Activated CD4-positive, alpha-beta memory T cell treated with anti-CD3 and anti-CD28 coated beads for 36 hours (primary cell): ENCODE measurements around the gene ISM2. TPM values are rescaled to one million over a fixed set of nuclear protein-coding genes. Genes with fewer than 3 reads are reported as not detected.
"Not testable (repeated sequence)": the region's sequence is repeated elsewhere in the genome, so short reads cannot be mapped to it uniquely, and the experiment has no call there.

Experiments
- CTCF ChIA-PET: fragments of 350-600 bp; sonication (Branson Sonifier 250); formaldehyde crosslinking; loops from one replicate; lab custom pipeline; 2021; ENCODE audit warnings: antibody characterized with exemption, inconsistent platforms; lab: Charles Lee
- POLR2A ChIA-PET: fragments of 350-600 bp; sonication (Branson Sonifier 250); formaldehyde crosslinking; loops from one replicate; lab custom pipeline; 2021; ENCODE audit warnings: antibody characterized with exemption; lab: Charles Lee
- DNase-seq: peaks from one replicate; pipeline ENCODE4 v3.0.0-alpha.2; 2020
- H3K27ac Mint-ChIP-seq: one replicate; pipeline ENCODE4 v1.8.0; 2021; ENCODE audit warnings: mixed read lengths
- H3K27me3 Mint-ChIP-seq: one replicate; pipeline ENCODE4 v1.8.0; 2021; ENCODE audit warnings: mixed read lengths
- H3K36me3 Mint-ChIP-seq: one replicate; pipeline ENCODE4 v1.8.0; 2021; ENCODE audit warnings: mixed read lengths
- H3K4me1 Mint-ChIP-seq: one replicate; pipeline ENCODE4 v1.8.0; 2021; ENCODE audit warnings: low read depth, mixed read lengths
- H3K4me3 Mint-ChIP-seq: one replicate; pipeline ENCODE4 v1.8.0; 2021; ENCODE audit warnings: mild to moderate bottlenecking, mixed read lengths
- H3K9me3 Mint-ChIP-seq: one replicate; pipeline ENCODE4 v1.8.0; 2021; ENCODE audit warnings: mixed read lengths
- intact Hi-C: fragments of 100-400 bp; cut with micrococcal nuclease; formaldehyde crosslinking; loops from one replicate; pipeline ENCODE4 v1.15.1; 2023
- total RNA-seq, 2 experiments: library from RNA; stranded (reverse); gene quantifications; one replicate each; pipeline ENCODE4 v1.2.3, GENCODE V29; 2021

Gene ISM2
- total RNA-seq, 2 experiments from 2014 or later, result not detected

DNA sequence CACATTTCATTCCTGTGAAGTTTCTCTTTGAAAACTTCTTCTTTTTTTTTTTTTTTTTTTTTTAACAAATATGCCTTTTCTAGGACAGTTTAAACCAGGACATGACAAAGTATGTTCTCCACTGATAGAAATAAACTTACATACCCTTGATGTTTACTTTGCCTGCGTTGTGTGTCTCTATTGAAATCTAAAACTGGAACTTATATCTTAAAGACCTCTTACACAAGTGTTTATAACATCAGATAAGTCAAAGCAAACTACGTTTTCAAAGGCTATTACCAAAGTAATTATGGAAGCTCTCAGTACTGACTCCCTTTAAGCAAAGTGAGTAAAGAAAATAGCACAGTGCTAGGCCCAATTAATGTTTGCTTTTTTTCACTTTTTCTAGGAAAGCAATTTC, 30.6 kb upstream of the ISM2 start:
- CTCF ChIA-PET, result no interaction called here

DNA sequence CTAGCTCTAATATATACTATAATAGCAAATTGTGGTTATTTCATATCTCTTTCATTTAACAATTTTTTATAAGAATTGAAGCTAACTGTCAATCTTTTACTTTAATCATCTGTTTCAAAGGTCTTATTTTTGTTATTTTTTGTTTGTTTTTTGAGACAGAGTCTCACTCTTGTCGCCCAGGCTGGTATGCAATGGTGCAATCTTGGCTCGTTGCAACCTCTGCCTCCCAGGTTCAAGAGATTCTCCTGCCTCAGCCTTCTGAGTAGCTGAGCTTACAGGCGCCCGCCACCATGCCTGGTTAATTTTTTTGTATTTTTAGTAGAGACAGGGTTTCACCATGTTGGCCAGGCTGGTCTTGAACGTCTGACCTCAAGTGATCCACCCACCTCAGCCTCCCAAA, 30.1 kb upstream of the ISM2 start:
- intact Hi-C loops, DNase-seq, H3K4me3 Mint-ChIP-seq, H3K4me1 Mint-ChIP-seq, H3K27me3 Mint-ChIP-seq, CTCF ChIA-PET, H3K36me3 Mint-ChIP-seq, H3K9me3 Mint-ChIP-seq, H3K27ac Mint-ChIP-seq, POLR2A ChIA-PET: not testable (repeated sequence)

More for the DNA sequence above, 30.6 kb upstream of the ISM2 start:
- Mint-ChIP-seq H3K4me3 (no peak overlapping the region), H3K4me1 (no peaks in the 10 kb centered on the region), H3K36me3 (peaks cover 4% of the 10 kb centered on the region), H3K27me3 (no peaks in the 10 kb centered on the region), H3K9me3 (no peaks in the 10 kb centered on the region), H3K27ac (no peak overlapping the region)
- intact Hi-C loops, result no loop called here
- POLR2A ChIA-PET, result no interaction called here
- no peak for DNase-seq

- Mint-ChIP-seq H3K27me3 (no peaks in the 10 kb centered on the region), H3K4me3 (no peak overlapping the region), H3K9me3 (no peaks in the 10 kb centered on the region), H3K4me1 (no peaks in the 10 kb centered on the region), H3K27ac (no peak overlapping the region), H3K36me3 (peaks cover 4% of the 10 kb centered on the region)
- DNase-seq, result no peak
- POLR2A ChIA-PET, result no interaction called here
- CTCF ChIA-PET, result interaction anchor here (0.7 kb wide), 1 partner anchor 62 kb away, joined by 3 read pairs; no protein-coding TSS in a partner anchor
- intact Hi-C loops, result no loop called here
These were observed 27.6 kb upstream of the ISM2 start for GRCh38 chr14:77526266-77526665.

DNA sequence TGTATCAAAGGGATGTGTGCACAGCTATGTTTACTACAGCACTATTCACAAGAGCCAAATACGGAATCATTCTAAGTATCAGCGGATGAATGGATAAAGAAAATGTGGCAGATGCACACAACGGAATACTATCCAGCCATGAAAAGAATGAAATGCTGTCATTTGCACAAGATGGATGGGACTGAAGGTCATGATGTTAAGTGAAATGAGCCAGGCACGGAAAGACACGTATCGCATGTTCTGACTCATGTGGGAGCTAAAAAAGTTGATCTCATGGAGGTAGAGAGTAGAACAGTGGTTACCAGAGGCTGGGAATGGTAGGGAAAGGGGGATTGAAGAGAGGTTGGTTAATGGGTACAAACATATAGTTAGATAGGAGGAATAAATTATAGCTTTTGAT, 25.9 kb upstream of the ISM2 start:
- Mint-ChIP-seq H3K36me3 (peaks cover 15% of the 10 kb centered on the region), H3K9me3 (no peaks in the 10 kb centered on the region), H3K4me1 (no peaks in the 10 kb centered on the region), H3K4me3 (no peak overlapping the region), H3K27me3 (no peaks in the 10 kb centered on the region), H3K27ac (no peak overlapping the region)
- DNase-seq, result no peak
- POLR2A ChIA-PET, result no interaction called here
- intact Hi-C loops, result no loop called here
- CTCF ChIA-PET, result interaction anchor here (0.6 kb wide), 1 partner anchor 76 kb away, joined by 3 read pairs; no protein-coding TSS in a partner anchor

DNA sequence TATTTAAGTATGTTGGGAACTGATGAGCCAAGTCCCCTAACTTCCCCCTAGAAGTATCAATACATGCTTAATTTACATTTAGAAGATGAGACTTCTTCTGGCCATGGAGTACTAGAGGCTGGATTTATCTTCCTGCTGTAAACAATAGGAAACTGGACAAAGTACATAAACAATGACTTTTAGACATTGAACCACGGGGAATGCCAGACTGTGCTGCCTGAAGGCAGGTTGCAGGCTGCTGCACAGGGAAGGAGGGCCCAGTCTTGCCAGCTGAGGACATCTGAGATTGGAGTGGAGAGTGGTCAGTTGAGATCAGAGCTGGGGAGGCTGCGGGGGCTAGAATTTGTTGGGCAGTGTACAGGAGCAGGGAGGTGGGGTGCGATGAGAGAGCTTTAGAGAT, 24.5 kb upstream of the ISM2 start:
- Mint-ChIP-seq H3K9me3 (no peaks in the 10 kb centered on the region), H3K27me3 (no peaks in the 10 kb centered on the region), H3K36me3 (peaks cover 19% of the 10 kb centered on the region), H3K27ac (no peak overlapping the region), H3K4me3 (no peak overlapping the region), H3K4me1 (no peaks in the 10 kb centered on the region)
- ChIA-PET CTCF (no interaction called here), POLR2A (no interaction called here)
- intact Hi-C loops, result no loop called here
- no peak for DNase-seq

DNA sequence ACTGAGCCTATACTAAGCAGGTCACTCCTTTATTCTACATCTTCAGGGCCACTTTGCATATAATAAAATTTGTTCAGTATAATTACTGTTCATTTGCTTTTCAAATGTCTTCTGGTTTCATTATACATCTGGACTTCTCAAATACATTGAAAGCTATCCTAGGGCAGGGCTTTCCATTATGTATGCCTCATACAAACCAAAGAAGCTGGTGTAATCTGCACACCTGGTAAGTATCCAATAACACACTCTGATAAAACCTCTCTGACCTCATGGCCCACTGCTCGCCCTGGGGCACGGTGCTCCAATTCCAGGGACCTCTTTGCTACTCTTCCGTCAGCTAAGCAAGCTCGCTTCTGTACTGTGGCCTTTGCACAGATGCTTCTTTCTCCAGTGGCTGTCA, 21.9 kb upstream of the ISM2 start:
- peaks cover 29% of the 10 kb centered on the region for H3K36me3 Mint-ChIP-seq
- CTCF ChIA-PET, result no interaction called here

DNA sequence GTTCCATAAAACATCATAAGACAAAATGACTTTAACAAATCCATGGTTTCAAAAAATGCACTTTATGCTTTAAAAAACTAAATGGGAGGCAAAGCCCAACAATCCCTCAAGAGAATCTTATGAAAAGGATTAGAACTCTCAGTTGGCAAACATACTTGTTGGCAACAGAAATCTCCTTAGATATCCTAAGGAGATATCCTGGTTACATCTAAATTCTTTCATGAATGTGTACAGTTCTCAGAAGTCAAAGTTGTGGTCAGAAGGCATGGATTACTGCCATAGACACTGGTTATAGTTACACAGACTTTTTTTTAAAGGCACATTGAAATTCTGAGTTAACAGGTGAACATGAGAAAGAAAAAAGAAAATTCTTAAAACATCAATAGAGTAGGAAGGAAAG, 17.5 kb upstream of the ISM2 start:
- H3K4me1 Mint-ChIP-seq, result no peaks in the 10 kb centered on the region
- no peaks in the 10 kb centered on the region for H3K9me3 Mint-ChIP-seq
- CTCF ChIA-PET, result no interaction called here
- no peaks in the 10 kb centered on the region for H3K27me3 Mint-ChIP-seq
- H3K36me3 Mint-ChIP-seq, result peaks cover 41% of the 10 kb centered on the region
- POLR2A ChIA-PET, result no interaction called here
- DNase-seq, result no peak
- no peak overlapping the region for H3K4me3 Mint-ChIP-seq
- intact Hi-C loops, result no loop called here
- H3K27ac Mint-ChIP-seq, result no peak overlapping the region

More for the DNA sequence above, 21.9 kb upstream of the ISM2 start:
- DNase-seq, result no peak
- Mint-ChIP-seq H3K9me3 (no peaks in the 10 kb centered on the region), H3K27me3 (no peaks in the 10 kb centered on the region), H3K27ac (no peak overlapping the region), H3K4me1 (no peaks in the 10 kb centered on the region), H3K4me3 (no peak overlapping the region)
- POLR2A ChIA-PET, result no interaction called here
- intact Hi-C loops, result no loop called here

DNA sequence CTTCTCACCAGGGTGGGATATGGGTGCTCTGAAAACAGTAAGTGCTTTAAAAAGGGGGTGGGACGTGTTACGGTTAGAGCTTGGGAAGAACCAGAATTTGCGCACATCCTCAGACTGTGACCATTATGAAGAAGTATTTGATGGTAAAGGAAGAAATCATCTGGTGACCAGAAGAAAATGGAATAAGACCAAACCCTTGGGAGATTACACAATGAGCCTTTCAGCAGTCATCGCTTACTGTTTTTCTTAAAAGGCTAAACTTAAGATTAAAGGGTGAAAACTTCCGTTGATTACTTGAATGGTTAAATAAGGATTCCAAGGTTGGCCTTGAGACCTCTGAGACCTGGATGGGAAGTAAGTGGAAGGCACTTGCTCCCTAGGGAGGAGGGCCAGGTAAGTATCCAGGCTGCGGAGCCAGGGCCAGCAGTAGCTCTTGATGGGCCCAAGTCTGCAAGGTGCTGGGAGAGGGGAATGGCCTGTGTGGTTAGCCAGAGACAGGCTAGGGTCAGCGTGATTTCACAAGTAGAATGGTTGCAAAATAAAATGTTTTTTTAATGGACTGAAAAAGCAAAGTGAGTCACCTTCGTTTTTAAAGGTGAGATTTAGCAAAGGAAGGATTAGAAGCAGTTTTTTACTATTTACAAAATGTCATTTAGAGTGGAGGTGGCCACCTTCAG, 13.0 kb upstream of the ISM2 start:
- Mint-ChIP-seq H3K27me3 (no peaks in the 10 kb centered on the region), H3K4me1 (no peaks in the 10 kb centered on the region), H3K9me3 (no peaks in the 10 kb centered on the region), H3K36me3 (peaks cover 48% of the 10 kb centered on the region), H3K4me3 (no peak overlapping the region), H3K27ac (no peak overlapping the region)
- ChIA-PET POLR2A (no interaction called here), CTCF (no interaction called here)
- intact Hi-C loops, result no loop called here
- DNase-seq, result no peak

- Mint-ChIP-seq H3K27ac (no peak overlapping the region), H3K9me3 (no peaks in the 10 kb centered on the region), H3K36me3 (peaks cover 37% of the 10 kb centered on the region), H3K4me3 (no peak overlapping the region), H3K4me1 (no peaks in the 10 kb centered on the region), H3K27me3 (no peaks in the 10 kb centered on the region)
- ChIA-PET CTCF (no interaction called here), POLR2A (no interaction called here)
- DNase-seq, result no peak
- intact Hi-C loops, result no loop called here
These were observed 10.8 kb upstream of the ISM2 start for GRCh38 chr14:77509366-77509765.

DNA sequence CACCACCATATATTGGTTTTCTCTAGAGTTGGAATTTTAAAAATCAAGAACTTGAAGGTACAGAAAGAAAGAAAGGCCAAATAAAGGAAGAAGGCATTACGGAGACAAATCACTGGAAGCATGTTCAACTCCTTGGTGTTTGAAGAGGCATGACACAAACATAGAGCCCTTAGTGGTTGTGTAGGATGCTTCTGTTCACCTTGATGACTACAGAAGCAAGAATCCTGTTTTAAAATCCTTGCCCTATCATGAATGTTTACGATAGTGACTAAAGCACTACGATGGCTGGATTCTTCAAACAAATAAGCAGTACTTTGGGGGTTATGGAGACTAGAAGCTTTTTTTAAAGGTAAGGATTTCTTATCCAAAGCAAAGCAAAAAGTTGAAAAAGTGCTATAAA, 10.3 kb upstream of the ISM2 start:
- no peaks in the 10 kb centered on the region for H3K4me1 Mint-ChIP-seq
- H3K27me3 Mint-ChIP-seq, result no peaks in the 10 kb centered on the region
- H3K9me3 Mint-ChIP-seq, result peaks cover 2% of the 10 kb centered on the region
- intact Hi-C loops, result no loop called here
- peaks cover 37% of the 10 kb centered on the region for H3K36me3 Mint-ChIP-seq
- H3K4me3 Mint-ChIP-seq, result no peak overlapping the region
- DNase-seq, result no peak
- POLR2A ChIA-PET, result no interaction called here
- CTCF ChIA-PET, result no interaction called here
- no peak overlapping the region for H3K27ac Mint-ChIP-seq

DNA sequence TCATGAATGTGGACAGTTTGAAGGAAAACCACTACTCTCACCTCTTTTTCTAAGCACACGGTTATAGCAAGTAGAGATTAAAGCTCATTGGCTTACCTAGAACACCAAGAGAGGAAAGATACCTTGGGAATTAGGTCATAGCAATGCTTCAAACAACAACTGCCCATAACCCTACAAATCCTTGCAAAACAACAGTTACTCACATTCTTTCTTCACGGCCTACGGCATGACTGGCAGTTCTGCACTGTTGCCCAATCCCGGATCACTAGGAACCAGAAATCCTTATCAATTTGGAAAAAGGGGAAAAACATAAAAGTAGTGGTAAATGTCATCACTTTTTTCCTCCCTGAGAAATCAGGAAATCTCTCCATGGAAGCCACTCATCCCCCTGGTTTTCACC, 9.6 kb upstream of the ISM2 start:
- no peak overlapping the region for H3K27ac Mint-ChIP-seq
- no peaks in the 10 kb centered on the region for H3K27me3 Mint-ChIP-seq
- peaks cover 4% of the 10 kb centered on the region for H3K9me3 Mint-ChIP-seq
- intact Hi-C loops, result no loop called here
- ChIA-PET CTCF (no interaction called here), POLR2A (no interaction called here)
- no peaks in the 10 kb centered on the region for H3K4me1 Mint-ChIP-seq
- H3K36me3 Mint-ChIP-seq, result peaks cover 38% of the 10 kb centered on the region
- DNase-seq, result no peak
- H3K4me3 Mint-ChIP-seq, result no peak overlapping the region

- peaks cover 39% of the 10 kb centered on the region for H3K36me3 Mint-ChIP-seq
- H3K4me1 Mint-ChIP-seq, result no peaks in the 10 kb centered on the region
- CTCF ChIA-PET, result interaction anchor here (0.7 kb wide), 1 partner anchor 48 kb away, joined by 3 read pairs; no protein-coding TSS in a partner anchor
These were observed 9.1 kb upstream of the ISM2 start for GRCh38 chr14:77507762-77508161.

DNA sequence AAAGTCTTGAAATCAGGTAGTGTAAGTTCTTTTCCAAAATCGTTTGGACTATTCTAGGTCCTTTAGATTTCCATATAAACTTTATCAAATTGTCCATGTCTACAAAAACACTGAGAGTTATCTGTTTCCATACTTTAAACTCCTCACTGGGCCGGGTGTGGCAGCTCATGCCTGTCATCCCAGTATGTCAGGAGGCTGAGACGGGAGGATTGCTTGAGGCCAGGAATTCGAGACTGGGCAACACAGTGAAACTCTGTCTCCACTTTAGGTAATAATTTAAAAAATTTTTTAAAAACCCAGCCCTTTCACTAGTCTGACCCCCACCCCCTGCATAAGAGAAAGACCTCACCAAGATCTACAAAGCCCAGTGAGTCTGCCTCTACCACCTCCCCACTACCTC, 6.4 kb upstream of the ISM2 start:
- ChIA-PET CTCF (no interaction called here), POLR2A (no interaction called here)
- intact Hi-C loops, result no loop called here
- Mint-ChIP-seq H3K9me3 (peaks cover 8% of the 10 kb centered on the region), H3K4me1 (no peaks in the 10 kb centered on the region), H3K27ac (no peak overlapping the region), H3K4me3 (no peak overlapping the region), H3K27me3 (peaks cover 7% of the 10 kb centered on the region), H3K36me3 (peaks cover 22% of the 10 kb centered on the region)
- no peak for DNase-seq

More at GRCh38 chr14:77507762-77508161, 9.1 kb upstream of the ISM2 start:
- DNase-seq, result no peak
- intact Hi-C loops, result no loop called here
- Mint-ChIP-seq H3K27me3 (no peaks in the 10 kb centered on the region), H3K9me3 (peaks cover 8% of the 10 kb centered on the region), H3K27ac (no peak overlapping the region), H3K4me3 (no peak overlapping the region)
- POLR2A ChIA-PET, result interaction anchor here (0.6 kb wide), 1 partner anchor 11 kb away, joined by 3 read pairs; no protein-coding TSS in a partner anchor
